K562 (cell line): ENCODE measurements around the gene CSTF1. TPM values are rescaled to one million over a fixed set of nuclear protein-coding genes. Genes with fewer than 3 reads are reported as not detected.

Source experiments
- ARHGAP35 ChIP-seq: fragments of 450-650 bp; IDR thresholded peaks from 2 replicates; pipeline ENCODE4 v1.6.1; 2018; ENCODE audit not compliant: partially characterized antibody
- BACH1 ChIP-seq: fragments of 200-800 bp; sonication (Bioruptor generic); IDR thresholded peaks from 2 replicates; pipeline ENCODE4 v1.6.1; 2016; ENCODE audit warnings: missing genetic modification characterization, missing compliant biosample characterization
- BRCA1 ChIP-seq, 2 experiments: fragments of 450-650 bp in 1 of 2; sonication (generic) in 1 of 2; formaldehyde crosslinking in 1 of 2; IDR thresholded peaks; 2 replicates each; pipeline versions ENCODE4 v1.5.0 to v1.6.1; 2017 to 2020; ENCODE audit warnings: mild to moderate bottlenecking in 1 of 2, missing genetic modification reagents in 1 of 2
- GATAD2A ChIP-seq: fragments of 450-650 bp; IDR thresholded peaks from 2 replicates; pipeline ENCODE4 v1.6.1; 2017
- HDAC2 ChIP-seq: fragments of 450-650 bp; IDR thresholded peaks from 2 replicates; pipeline ENCODE4 v1.6.1; 2016; ENCODE audit warnings: mild to moderate bottlenecking
- HLTF ChIP-seq: fragments of 450-650 bp; IDR thresholded peaks from 2 replicates; pipeline ENCODE4 v1.6.1; 2016
- MECOM ChIP-seq: fragments of 250-450 bp; sonication (Bioruptor Pico); IDR thresholded peaks from 2 replicates; pipeline ENCODE4 v1.8.0; 2022; ENCODE audit warnings: inconsistent platforms
- MTA3 ChIP-seq: fragments of 450-650 bp; formaldehyde crosslinking; IDR thresholded peaks from 2 replicates; pipeline ENCODE4 v1.6.1; 2017; ENCODE audit warnings: mild to moderate bottlenecking, borderline replicate concordance
- RFX1 ChIP-seq: fragments of 450-650 bp; IDR thresholded peaks from 2 replicates; pipeline ENCODE4 v1.6.1; 2016; ENCODE audit warnings: mild to moderate bottlenecking, moderate library complexity
- SIN3A ChIP-seq, 2 experiments: fragments of 150-350 bp in 1 of 2; IDR thresholded peaks; 2 replicates each; pipeline ENCODE4 v1.6.1; 2011 to 2016; ENCODE audit warnings: borderline replicate concordance in 2 of 2, low read depth in 2 of 2, low read length in 2 of 2, mild to moderate bottlenecking in 2 of 2, moderate library complexity in 2 of 2; ENCODE audit not compliant: control insufficient read depth in 1 of 2
- TCF7 ChIP-seq: sonication (generic); IDR thresholded peaks from 2 replicates; pipeline ENCODE4 v1.6.1; 2016; ENCODE audit warnings: antibody characterized with exemption, borderline replicate concordance
- YY1 ChIP-seq, 3 experiments: IDR thresholded peaks; 2 replicates each; pipeline ENCODE4 v1.6.1; 2011; ENCODE audit warnings: low read length in 2 of 3, mild to moderate bottlenecking in 2 of 3, moderate library complexity in 2 of 3, borderline replicate concordance in 1 of 3, control low read depth in 1 of 3, low read depth in 1 of 3; ENCODE audit not compliant: insufficient read depth in 3 of 3, insufficient replicate concordance in 2 of 3, control insufficient read depth in 1 of 3, insufficient read length in 1 of 3; ENCODE audit errors: extremely low read depth in 1 of 3
- ZNF584 ChIP-seq: fragments of 200-800 bp; sonication (Bioruptor generic); IDR thresholded peaks from 2 replicates; pipeline ENCODE4 v1.6.1; 2016; ENCODE audit warnings: low read depth, mild to moderate bottlenecking, missing genetic modification characterization, missing compliant biosample characterization
- ZNF589 ChIP-seq: fragments of 200-800 bp; sonication (Bioruptor generic); IDR thresholded peaks from 2 replicates; pipeline ENCODE4 v1.6.1; 2016; ENCODE audit warnings: low read depth, missing genetic modification characterization, missing compliant biosample characterization
- ZNF699 ChIP-seq: fragments of 250-450 bp; sonication (Bioruptor Pico); IDR thresholded peaks from 2 replicates; pipeline ENCODE4 v1.8.0; 2021; ENCODE audit warnings: mild to moderate bottlenecking, moderate library complexity; ENCODE audit not compliant: insufficient replicate concordance
- polyA plus RNA-seq, 8 experiments: library from polyadenylated mRNA; depleted of rRNA in 4 of 8; stranded (reverse) in 5 of 8; unstranded in 3 of 8; fragments of >200 nt; fragmentation: Nextera tagmentation in 2 of 8; fragmentation: Illumina TruSeq in 1 of 8; extraction: Ambion mirVana in 2 of 8; extraction: Trizol in 1 of 8; gene quantifications; 2 replicates each; pipeline versions ENCODE4 v1.2.1 to v1.2.3, GENCODE V29; 2011 to 2014; ENCODE audit warnings: inconsistent platforms in 1 of 8, missing spikeins in 1 of 8
- total RNA-seq, 7 experiments: library from RNA; depleted of rRNA in 6 of 7; stranded (reverse); fragments of >200 nt in 6 of 7; fragmentation: Illumina TruSeq in 2 of 7; extraction: Trizol in 2 of 7; gene quantifications; 2 replicates each; pipeline versions ENCODE4 v1.2.1 to v1.2.3, GENCODE V29; 2011 to 2021; ENCODE audit warnings: low replicate concordance in 1 of 7
- TF ChIP-seq, protein P1 (sequence below): sonication (generic); formaldehyde crosslinking; IDR thresholded peaks from 2 replicates; pipeline ENCODE4 v1.8.0; 2022; ENCODE audit warnings: mild to moderate bottlenecking, missing genetic modification reagents
- TF ChIP-seq, protein P2 (sequence below): fragments of 250-450 bp; sonication (Bioruptor Pico); IDR thresholded peaks from 2 replicates; pipeline ENCODE4 v1.4.0; 2020; ENCODE audit warnings: borderline replicate concordance
- TF ChIP-seq, protein P3 (sequence below): sonication (generic); formaldehyde crosslinking; IDR thresholded peaks from 2 replicates; pipeline ENCODE4 v1.9.0; 2022; ENCODE audit warnings: mild to moderate bottlenecking, missing genetic modification reagents

CSTF1 gene
- total and polyA plus RNA-seq, 9 of the 15 experiments (the other 6 are each of a cell fraction or from before 2014, with no cell fraction given) = 30.8 to 110 (median 53.4) TPM

DNA sequence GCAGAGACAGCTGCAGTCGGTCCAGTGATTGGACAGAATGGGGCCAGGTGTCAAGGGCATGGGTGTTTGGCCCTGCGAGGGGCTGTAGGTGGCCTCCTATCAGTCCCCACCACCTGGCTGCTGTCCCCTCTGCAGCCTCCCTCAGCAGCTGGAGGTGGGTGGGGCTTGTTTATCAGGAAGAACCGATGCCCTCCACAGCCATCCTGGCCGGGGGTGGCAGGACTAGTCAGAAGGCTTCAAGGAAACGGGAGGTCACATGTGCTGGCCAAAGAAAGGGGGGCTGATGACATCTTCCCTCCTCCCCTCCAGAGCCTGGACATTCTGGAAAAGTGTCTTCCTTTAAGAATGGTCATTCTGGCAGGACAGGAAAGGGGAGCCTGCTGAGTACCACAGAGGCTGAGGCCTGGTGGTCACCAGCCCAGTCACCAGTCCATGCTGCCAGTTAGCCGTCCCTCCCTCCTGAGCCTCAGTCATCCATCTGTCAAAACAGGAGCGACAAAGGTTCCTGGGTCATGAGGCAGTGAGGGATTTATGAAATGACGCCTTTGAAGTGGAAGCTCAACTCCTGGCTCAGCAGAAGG, 29.5 kb upstream of the CSTF1 start (continued):
- TF ChIP-seq, protein P1, sequence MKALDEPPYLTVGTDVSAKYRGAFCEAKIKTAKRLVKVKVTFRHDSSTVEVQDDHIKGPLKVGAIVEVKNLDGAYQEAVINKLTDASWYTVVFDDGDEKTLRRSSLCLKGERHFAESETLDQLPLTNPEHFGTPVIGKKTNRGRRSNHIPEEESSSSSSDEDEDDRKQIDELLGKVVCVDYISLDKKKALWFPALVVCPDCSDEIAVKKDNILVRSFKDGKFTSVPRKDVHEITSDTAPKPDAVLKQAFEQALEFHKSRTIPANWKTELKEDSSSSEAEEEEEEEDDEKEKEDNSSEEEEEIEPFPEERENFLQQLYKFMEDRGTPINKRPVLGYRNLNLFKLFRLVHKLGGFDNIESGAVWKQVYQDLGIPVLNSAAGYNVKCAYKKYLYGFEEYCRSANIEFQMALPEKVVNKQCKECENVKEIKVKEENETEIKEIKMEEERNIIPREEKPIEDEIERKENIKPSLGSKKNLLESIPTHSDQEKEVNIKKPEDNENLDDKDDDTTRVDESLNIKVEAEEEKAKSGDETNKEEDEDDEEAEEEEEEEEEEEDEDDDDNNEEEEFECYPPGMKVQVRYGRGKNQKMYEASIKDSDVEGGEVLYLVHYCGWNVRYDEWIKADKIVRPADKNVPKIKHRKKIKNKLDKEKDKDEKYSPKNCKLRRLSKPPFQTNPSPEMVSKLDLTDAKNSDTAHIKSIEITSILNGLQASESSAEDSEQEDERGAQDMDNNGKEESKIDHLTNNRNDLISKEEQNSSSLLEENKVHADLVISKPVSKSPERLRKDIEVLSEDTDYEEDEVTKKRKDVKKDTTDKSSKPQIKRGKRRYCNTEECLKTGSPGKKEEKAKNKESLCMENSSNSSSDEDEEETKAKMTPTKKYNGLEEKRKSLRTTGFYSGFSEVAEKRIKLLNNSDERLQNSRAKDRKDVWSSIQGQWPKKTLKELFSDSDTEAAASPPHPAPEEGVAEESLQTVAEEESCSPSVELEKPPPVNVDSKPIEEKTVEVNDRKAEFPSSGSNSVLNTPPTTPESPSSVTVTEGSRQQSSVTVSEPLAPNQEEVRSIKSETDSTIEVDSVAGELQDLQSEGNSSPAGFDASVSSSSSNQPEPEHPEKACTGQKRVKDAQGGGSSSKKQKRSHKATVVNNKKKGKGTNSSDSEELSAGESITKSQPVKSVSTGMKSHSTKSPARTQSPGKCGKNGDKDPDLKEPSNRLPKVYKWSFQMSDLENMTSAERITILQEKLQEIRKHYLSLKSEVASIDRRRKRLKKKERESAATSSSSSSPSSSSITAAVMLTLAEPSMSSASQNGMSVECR (CRISPR knock-in tag) = peak; percentile 54; the same call in 1 of the 2 replicates
- TF ChIP-seq, protein P2, sequence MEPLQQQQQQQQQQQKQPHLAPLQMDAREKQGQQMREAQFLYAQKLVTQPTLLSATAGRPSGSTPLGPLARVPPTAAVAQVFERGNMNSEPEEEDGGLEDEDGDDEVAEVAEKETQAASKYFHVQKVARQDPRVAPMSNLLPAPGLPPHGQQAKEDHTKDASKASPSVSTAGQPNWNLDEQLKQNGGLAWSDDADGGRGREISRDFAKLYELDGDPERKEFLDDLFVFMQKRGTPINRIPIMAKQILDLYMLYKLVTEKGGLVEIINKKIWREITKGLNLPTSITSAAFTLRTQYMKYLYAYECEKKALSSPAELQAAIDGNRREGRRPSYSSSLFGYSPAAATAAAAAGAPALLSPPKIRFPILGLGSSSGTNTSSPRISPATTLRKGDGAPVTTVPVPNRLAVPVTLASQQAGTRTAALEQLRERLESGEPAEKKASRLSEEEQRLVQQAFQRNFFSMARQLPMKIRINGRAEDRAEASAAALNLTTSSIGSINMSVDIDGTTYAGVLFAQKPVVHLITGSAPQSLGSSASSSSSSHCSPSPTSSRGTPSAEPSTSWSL (CRISPR knock-in tag) = no peak
- peak; percentile 94 for TF ChIP-seq ZNF589 (CRISPR knock-in tag)
- TF ChIP-seq, protein P3, sequence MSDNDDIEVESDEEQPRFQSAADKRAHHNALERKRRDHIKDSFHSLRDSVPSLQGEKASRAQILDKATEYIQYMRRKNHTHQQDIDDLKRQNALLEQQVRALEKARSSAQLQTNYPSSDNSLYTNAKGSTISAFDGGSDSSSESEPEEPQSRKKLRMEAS = peak; percentile 61
- no peak for TF ChIP-seq ZNF699 (CRISPR knock-in tag)
- no peak for TF ChIP-seq RFX1
- TF ChIP-seq GATAD2A = 0 out of 2 replicates have a peak, but pooled peaks have one; percentile 55
- peak; percentile 10; the same call in 1 of the 2 replicates for TF ChIP-seq BACH1 (tag)
- peak; percentile 78; the same call in 1 of the 2 replicates for TF ChIP-seq HDAC2
- peak; percentile 83 for TF ChIP-seq MECOM
- TF ChIP-seq MTA3 = peak; percentile 79
- TF ChIP-seq BRCA1 (IDR thresholded peaks at IDR 0.05) = no peak
- no peak for TF ChIP-seq BRCA1 (CRISPR knock-in tag; IDR thresholded peaks at IDR 0.05)
- TF ChIP-seq ZNF584 (CRISPR knock-in tag) = peak; percentile 58; the same call in 1 of the 2 replicates
- TF ChIP-seq HLTF = peak; percentile 88
- TF ChIP-seq TCF7 = peak; percentile 72; the same call in 1 of the 2 replicates
- no peak for TF ChIP-seq ARHGAP35
- peak in 2 of 3 experiments; percentile 7 to 42 for TF ChIP-seq YY1 (IDR thresholded peaks at IDR 0.05; ENCODE audit: borderline replicate concordance in 1 of 3, control insufficient read depth in 1 of 3, extremely low read depth in 1 of 3, insufficient read depth in 3 of 3, insufficient read length in 1 of 3, insufficient replicate concordance in 2 of 3, low read depth in 1 of 3, low read length in 2 of 3)
- TF ChIP-seq SIN3A (IDR thresholded peaks at IDR 0.05; ENCODE audit: borderline replicate concordance in 2 of 2, control insufficient read depth in 1 of 2, low read depth in 2 of 2, low read length in 2 of 2) = peak in 1 of 2 experiments; percentile 65; a peak in 2 of 4 replicates
